Loucy (cell line): Measurements from ENCODE around the gene NXPE4.
"Not testable (repeated sequence)": the region's sequence is repeated elsewhere in the genome, so short reads cannot be mapped to it uniquely, and the experiment has no call there.

Experiments used
- H2AFZ ChIP-seq: fragments of 200-600 bp; sonication (generic); 2 replicates; pipeline ENCODE4 v1.6.0; 2016; ENCODE audit warnings: antibody characterized with exemption, mild to moderate bottlenecking, low read length, moderate library complexity
- H3F3A ChIP-seq: fragments of 200-600 bp; 2 replicates; pipeline ENCODE4 v1.6.0; 2016; ENCODE audit warnings: antibody characterized with exemption, low read depth, mild to moderate bottlenecking
- H3K27me3 ChIP-seq: fragments of 200-600 bp; sonication (generic); 2 replicates; pipeline ENCODE4 v1.6.1; 2014; ENCODE audit warnings: low read length, mild to moderate bottlenecking; ENCODE audit not compliant: insufficient read depth, poor library complexity, severe bottlenecking
- H3K36me3 ChIP-seq: fragments of 200-600 bp; sonication (generic); 2 replicates; pipeline ENCODE4 v1.6.1; 2016; ENCODE audit warnings: low read length; ENCODE audit not compliant: insufficient read depth
- H3K4me1 ChIP-seq: fragments of 200-600 bp; sonication (generic); 2 replicates; pipeline ENCODE4 v1.5.1; 2014; ENCODE audit warnings: low read length, mild to moderate bottlenecking; ENCODE audit not compliant: insufficient read depth, poor library complexity, severe bottlenecking
- H3K4me2 ChIP-seq: fragments of 200-600 bp; sonication (generic); 2 replicates; pipeline ENCODE4 v1.6.0; 2014; ENCODE audit warnings: antibody characterized with exemption, low read length, low read depth, mild to moderate bottlenecking; ENCODE audit not compliant: poor library complexity, severe bottlenecking
- H3K4me3 ChIP-seq: fragments of 200-600 bp; sonication (generic); 2 replicates; pipeline ENCODE4 v1.5.1; 2014; ENCODE audit warnings: low read length, mild to moderate bottlenecking, mixed read lengths; ENCODE audit not compliant: poor library complexity, severe bottlenecking
- H3K79me2 ChIP-seq: fragments of 200-600 bp; sonication (generic); 2 replicates; pipeline ENCODE4 v1.6.1; 2014; ENCODE audit warnings: low read length; ENCODE audit not compliant: insufficient read depth
- H3K9ac ChIP-seq: fragments of 200-600 bp; sonication (generic); 2 replicates; pipeline ENCODE4 v1.6.0; 2014; ENCODE audit warnings: mild to moderate bottlenecking, low read depth, low read length, moderate library complexity; ENCODE audit not compliant: poor library complexity, severe bottlenecking
- H3K9me2 ChIP-seq: fragments of 200-600 bp; sonication (generic); replicated peaks from 2 replicates; pipeline ENCODE4 v1.6.1; 2016; ENCODE audit warnings: low read depth, low read length, mixed read lengths
- H3K9me3 ChIP-seq: fragments of 200-600 bp; sonication (generic); 2 replicates; pipeline ENCODE4 v1.6.1; 2014; ENCODE audit warnings: mild to moderate bottlenecking, antibody characterized with exemption, low read length, low read depth; ENCODE audit not compliant: insufficient read depth
- H4K20me1 ChIP-seq: fragments of 200-600 bp; sonication (generic); 2 replicates; pipeline ENCODE4 v1.6.0; 2014; ENCODE audit warnings: antibody characterized with exemption, low read length, mild to moderate bottlenecking; ENCODE audit not compliant: insufficient read depth, poor library complexity, severe bottlenecking
- CTCF ChIP-seq: fragments of 200-600 bp; sonication (generic); conservative IDR thresholded peaks from 2 replicates; pipeline ENCODE4 v1.5.1; 2014; ENCODE audit warnings: mild to moderate bottlenecking, antibody characterized with exemption, low read length
- EZH2phosphoT487 ChIP-seq: fragments of 200-600 bp; IDR thresholded peaks from 2 replicates; pipeline ENCODE4 v1.6.1; 2018; ENCODE audit warnings: antibody characterized with exemption, mild to moderate bottlenecking, moderate library complexity, borderline replicate concordance

The NXPE4 gene

DNA sequence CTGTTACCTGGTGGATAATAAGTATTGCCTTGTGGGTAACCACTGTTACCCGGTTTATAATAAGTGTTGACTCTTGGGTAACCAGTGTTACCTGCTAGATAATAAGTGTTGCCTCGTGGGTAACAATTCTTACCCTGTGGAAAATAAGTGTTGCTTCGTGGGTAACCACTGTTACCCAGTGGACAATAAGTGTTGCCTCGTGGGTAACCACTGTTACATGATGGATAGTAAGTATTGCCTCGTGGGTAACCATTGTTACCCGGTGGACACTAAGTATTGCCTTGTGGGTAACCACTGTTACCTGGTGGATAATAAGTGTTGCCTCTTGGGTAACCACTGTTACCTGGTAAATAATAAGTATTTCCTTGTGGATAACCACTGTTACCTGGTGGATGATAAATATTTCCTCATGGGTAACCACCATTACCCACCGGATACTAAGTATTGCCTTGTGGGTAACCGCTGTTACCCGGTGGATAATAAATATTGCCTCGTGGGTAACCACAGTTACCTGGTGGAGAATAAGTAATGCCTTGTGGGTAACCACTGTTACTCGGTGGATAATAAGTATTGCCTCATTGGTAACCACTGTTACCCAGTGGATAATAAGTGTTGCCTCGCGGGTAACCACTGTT, 8.7 kb upstream of the NXPE4 start:
- Histone ChIP-seq H3K9ac (no peak overlapping the region), H3K4me3 (no peak overlapping the region), H3K27me3 (no peaks in the 10 kb centered on the region), H3K4me2 (no peak overlapping the region), H3K79me2 (no peaks in the 10 kb centered on the region), H3K36me3 (no peaks in the 10 kb centered on the region), H4K20me1 (no peaks in the 10 kb centered on the region), H3K9me3 (peaks cover 3% of the 10 kb centered on the region; the same call in 1 of the 2 replicates), H3F3A (no peaks in the 10 kb centered on the region), H3K9me2 (no peaks in the 10 kb centered on the region), H3K4me1 (no peaks in the 10 kb centered on the region), H2AFZ (no peak overlapping the region)
- TF ChIP-seq CTCF = no peak
- no peak for TF ChIP-seq EZH2phosphoT487

- not testable (repeated sequence) for H4K20me1 ChIP-seq, H3K9me3 ChIP-seq, H3K79me2 ChIP-seq, H3F3A ChIP-seq, H3K4me1 ChIP-seq, H3K9ac ChIP-seq, H3K27me3 ChIP-seq, H3K36me3 ChIP-seq, H3K9me2 ChIP-seq, H2AFZ ChIP-seq, H3K4me3 ChIP-seq, H3K4me2 ChIP-seq
Measured at GRCh38 chr11:114603151-114603550, 7.6 kb upstream of the NXPE4 start.

GRCh38 chr11:114598461-114598860, 2.9 kb upstream of the NXPE4 start:
- Histone ChIP-seq H3K27me3 (no peaks in the 10 kb centered on the region), H3K9me3 (no peaks in the 10 kb centered on the region), H3K4me1 (no peaks in the 10 kb centered on the region), H3F3A (no peaks in the 10 kb centered on the region), H2AFZ (no peak overlapping the region), H4K20me1 (no peaks in the 10 kb centered on the region), H3K4me2 (no peak overlapping the region), H3K9me2 (no peaks in the 10 kb centered on the region), H3K4me3 (no peak overlapping the region), H3K36me3 (no peaks in the 10 kb centered on the region), H3K79me2 (no peaks in the 10 kb centered on the region), H3K9ac (no peak overlapping the region)
- TF ChIP-seq EZH2phosphoT487 = no peak
- no peak for TF ChIP-seq CTCF
